ENCODE results near the gene AUH. TPM values are rescaled to one million over a fixed set of nuclear protein-coding genes. Genes with fewer than 3 reads are reported as not detected.

Gene AUH
- total RNA-seq, 1 donor from 2014 or later, result 50.4 TPM

- peaks cover 51% of the 10 kb centered on the region for H3K4me1 Mint-ChIP-seq (ENCODE audit: low read depth)
These were observed 181.3 kb downstream of the AUH start for GRCh38 chr9:91180240-91180929.

DNA sequence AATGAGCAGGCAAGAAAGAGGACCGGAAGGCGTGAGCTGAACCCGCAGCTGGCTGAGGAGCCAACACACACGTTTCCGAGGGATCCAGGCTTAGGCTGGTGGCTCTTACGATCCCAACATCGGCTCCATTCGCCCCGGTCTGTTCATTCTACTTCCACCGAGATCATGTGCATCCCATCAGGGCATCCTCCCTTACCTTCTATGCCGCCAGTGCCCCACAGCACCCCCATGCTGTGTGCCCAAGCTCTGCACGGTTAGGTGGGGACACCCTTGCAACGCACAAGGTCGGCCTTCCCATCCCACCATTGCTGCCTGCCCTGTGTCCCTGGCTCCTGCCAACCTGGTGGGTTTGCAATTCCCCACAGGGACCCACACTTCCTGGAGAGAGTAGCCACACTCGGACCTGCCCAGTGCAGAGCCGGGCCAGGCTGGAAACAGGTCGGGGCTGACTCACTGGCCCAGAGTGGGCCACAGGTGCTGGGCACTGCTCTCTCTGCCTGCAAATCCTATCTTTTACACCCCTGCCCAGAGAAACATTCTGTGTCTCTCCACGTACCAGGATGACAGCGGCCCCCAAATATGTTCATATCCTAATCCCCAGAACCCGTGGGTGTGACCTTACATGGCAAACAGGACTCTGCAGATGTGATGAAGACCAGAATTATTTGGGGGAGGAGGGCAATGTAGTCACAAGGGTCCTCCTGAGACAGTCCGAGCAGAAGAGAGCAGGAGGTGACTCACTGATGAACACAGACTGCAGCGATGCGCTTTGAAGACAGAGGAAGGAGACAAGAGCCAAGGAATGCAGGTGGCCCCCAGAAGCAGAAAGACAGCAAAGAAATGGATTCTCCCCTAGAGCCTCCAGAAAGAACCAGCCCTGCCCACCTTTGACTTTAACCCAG lies 182.2 kb downstream of the AUH start:
- H3K27me3 Mint-ChIP-seq (ENCODE audit: insufficient read depth), result no peaks in the 10 kb centered on the region
- H3K9me3 Mint-ChIP-seq, result peaks cover 4% of the 10 kb centered on the region
- peaks cover 59% of the 10 kb centered on the region for H3K4me1 Mint-ChIP-seq (ENCODE audit: low read depth)
- no peak overlapping the region for H3K4me3 Mint-ChIP-seq
- intact Hi-C loops (cut with micrococcal nuclease), result loop anchor here (5.0 kb wide), 1 partner anchor 262 kb away; no protein-coding TSS in a partner anchor
- H3K36me3 Mint-ChIP-seq (ENCODE audit: low read depth), result peaks cover 5% of the 10 kb centered on the region
- peak overlapping the region; percentile 96 for H3K27ac Mint-ChIP-seq
- DNase-seq (ENCODE audit: low spot score), result no peak

More at GRCh38 chr9:91180240-91180929, 181.3 kb downstream of the AUH start:
- Mint-ChIP-seq H3K4me3 (no peak overlapping the region), H3K9me3 (no peaks in the 10 kb centered on the region), H3K27ac (peak overlapping the region; percentile 70), H3K27me3 (ENCODE audit: insufficient read depth) (no peaks in the 10 kb centered on the region), H3K36me3 (ENCODE audit: low read depth) (peaks cover 4% of the 10 kb centered on the region)
- intact Hi-C loops (cut with micrococcal nuclease), result no loop called here
- DNase-seq (ENCODE audit: low spot score), result no peak

DNA sequence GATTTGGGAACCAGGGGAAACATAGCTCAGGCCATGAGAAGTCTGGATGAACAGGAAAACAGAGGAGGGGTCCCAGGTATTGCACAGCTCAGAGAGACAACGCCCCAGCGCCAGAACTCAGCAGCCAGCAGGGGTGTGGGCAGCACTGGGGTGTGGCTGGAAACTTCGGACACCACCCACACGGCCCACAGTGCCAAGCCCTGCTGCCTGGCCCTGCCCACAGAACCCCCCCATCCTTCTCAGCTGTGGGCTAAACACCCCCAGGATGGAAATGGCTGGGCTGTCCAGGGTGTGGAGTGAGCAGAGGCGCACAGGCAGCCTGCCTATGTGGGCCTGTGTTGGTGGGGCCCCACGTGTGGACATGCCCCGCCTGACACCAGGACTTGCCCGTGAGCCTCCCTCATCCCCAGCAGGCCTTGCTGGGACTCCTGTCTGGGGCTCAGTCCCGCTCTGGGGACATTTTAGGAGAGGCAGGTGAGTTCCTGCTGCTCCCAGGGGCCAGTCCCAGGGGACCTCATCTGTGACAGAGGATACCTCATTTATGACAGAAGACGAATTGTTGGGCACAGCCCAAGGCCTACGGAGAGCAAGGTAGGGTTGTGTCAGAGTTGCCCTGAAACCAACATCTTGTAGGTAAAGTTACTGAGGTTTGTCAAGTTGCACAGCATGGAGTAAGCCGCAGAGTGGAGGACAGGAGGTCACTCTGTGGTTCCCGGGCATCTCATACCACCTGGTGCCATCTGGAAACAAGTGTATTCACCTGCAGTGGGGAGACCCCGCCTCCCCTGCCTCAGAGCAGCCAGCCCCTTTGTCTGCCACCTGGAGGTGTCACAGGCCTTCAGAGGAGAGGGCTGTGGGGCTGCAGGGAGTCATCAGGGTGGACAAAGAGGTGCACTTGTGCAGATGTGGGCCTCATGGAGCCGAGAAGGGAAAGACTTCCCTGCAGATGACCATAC lies 183.2 kb downstream of the AUH start:
- intact Hi-C loops (cut with micrococcal nuclease), result loop anchor here (1.0 to 5.0 kb wide), 5 partner anchors 14 to 261 kb away; no protein-coding TSS in a partner anchor
- peaks cover 4% of the 10 kb centered on the region for H3K9me3 Mint-ChIP-seq
- DNase-seq (ENCODE audit: low spot score), result no peak
- peaks cover 66% of the 10 kb centered on the region for H3K4me1 Mint-ChIP-seq (ENCODE audit: low read depth)
- peaks cover 4% of the 10 kb centered on the region for H3K36me3 Mint-ChIP-seq (ENCODE audit: low read depth)
- H3K27ac Mint-ChIP-seq, result peak overlapping the region; percentile 96
- no peak overlapping the region for H3K4me3 Mint-ChIP-seq
- no peaks in the 10 kb centered on the region for H3K27me3 Mint-ChIP-seq (ENCODE audit: insufficient read depth)

- intact Hi-C loops (cut with micrococcal nuclease), result loop anchor here (1.0 to 5.0 kb wide), 6 partner anchors 13 to 260 kb away; no protein-coding TSS in a partner anchor
- Mint-ChIP-seq H3K36me3 (ENCODE audit: low read depth) (peaks cover 5% of the 10 kb centered on the region), H3K4me1 (ENCODE audit: low read depth) (peaks cover 71% of the 10 kb centered on the region), H3K27ac (peak overlapping the region; percentile 96), H3K9me3 (peaks cover 10% of the 10 kb centered on the region), H3K4me3 (peak overlapping the region; percentile 35), H3K27me3 (ENCODE audit: insufficient read depth) (no peaks in the 10 kb centered on the region)
- DNase-seq (ENCODE audit: low spot score), result no peak
These were observed 183.9 kb downstream of the AUH start for GRCh38 chr9:91177661-91178280.

- Mint-ChIP-seq H3K27me3 (ENCODE audit: insufficient read depth) (no peaks in the 10 kb centered on the region), H3K36me3 (ENCODE audit: low read depth) (peaks cover 11% of the 10 kb centered on the region), H3K4me3 (peak overlapping the region; percentile 35), H3K27ac (peak overlapping the region; percentile 96), H3K9me3 (peaks cover 16% of the 10 kb centered on the region), H3K4me1 (ENCODE audit: low read depth) (peaks cover 73% of the 10 kb centered on the region)
- intact Hi-C loops (cut with micrococcal nuclease), result loop anchor here (1.0 to 5.0 kb wide), 2 partner anchors 129 to 260 kb away; no protein-coding TSS in a partner anchor
- DNase-seq (ENCODE audit: low spot score), result no peak
These were observed 184.6 kb downstream of the AUH start for GRCh38 chr9:91177081-91177480.

GRCh38 chr9:91176426-91176825 lies 185.3 kb downstream of the AUH start:
- DNase-seq (ENCODE audit: low spot score), result no peak
- Mint-ChIP-seq H3K4me1 (ENCODE audit: low read depth) (peaks cover 73% of the 10 kb centered on the region), H3K36me3 (ENCODE audit: low read depth) (peaks cover 17% of the 10 kb centered on the region), H3K4me3 (no peak overlapping the region), H3K9me3 (peaks cover 23% of the 10 kb centered on the region), H3K27ac (peak overlapping the region; percentile 96), H3K27me3 (ENCODE audit: insufficient read depth) (no peaks in the 10 kb centered on the region)
- intact Hi-C loops (cut with micrococcal nuclease), result loop anchor here (5.0 kb wide), 1 partner anchor 259 kb away; no protein-coding TSS in a partner anchor

- intact Hi-C loops (cut with micrococcal nuclease), result loop anchor here (5.0 kb wide), 1 partner anchor 257 kb away; no protein-coding TSS in a partner anchor
- Mint-ChIP-seq H3K27me3 (ENCODE audit: insufficient read depth) (no peaks in the 10 kb centered on the region), H3K4me3 (peak overlapping the region; percentile 51), H3K9me3 (peaks cover 38% of the 10 kb centered on the region), H3K4me1 (ENCODE audit: low read depth) (peaks cover 70% of the 10 kb centered on the region), H3K27ac (peak overlapping the region; percentile 92), H3K36me3 (ENCODE audit: low read depth) (peaks cover 26% of the 10 kb centered on the region)
- DNase-seq (ENCODE audit: low spot score), result no peak
These were observed 186.9 kb downstream of the AUH start for GRCh38 chr9:91174772-91175171.

GRCh38 chr9:91172329-91172728 lies 189.4 kb downstream of the AUH start:
- Mint-ChIP-seq H3K4me3 (no peak overlapping the region), H3K27me3 (ENCODE audit: insufficient read depth) (no peaks in the 10 kb centered on the region), H3K36me3 (ENCODE audit: low read depth) (peaks cover 28% of the 10 kb centered on the region), H3K4me1 (ENCODE audit: low read depth) (peaks cover 56% of the 10 kb centered on the region), H3K27ac (no peak overlapping the region), H3K9me3 (peaks cover 47% of the 10 kb centered on the region)
- intact Hi-C loops (cut with micrococcal nuclease), result no loop called here
- DNase-seq (ENCODE audit: low spot score), result no peak

DNA sequence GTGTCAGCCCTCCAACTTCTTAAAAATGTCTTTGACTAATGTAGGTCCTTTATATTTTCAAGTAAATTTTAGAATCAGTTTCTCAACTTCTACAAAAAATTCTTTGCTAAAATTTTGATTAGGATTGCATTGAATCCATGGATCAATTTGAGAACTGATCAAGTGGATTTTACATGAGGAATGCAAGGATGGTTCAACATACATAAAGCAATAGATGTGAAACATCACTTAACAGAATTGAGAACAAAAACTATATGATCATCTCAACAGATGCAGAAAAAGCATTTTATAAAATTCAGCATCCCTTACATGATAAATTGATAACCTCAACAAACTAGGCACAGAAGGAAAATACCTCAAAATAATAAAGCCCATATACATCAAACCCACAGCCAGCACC lies 190.8 kb downstream of the AUH start:
- peaks cover 47% of the 10 kb centered on the region for H3K9me3 Mint-ChIP-seq
- H3K27ac Mint-ChIP-seq, result no peak overlapping the region
- no peak for DNase-seq (ENCODE audit: low spot score)
- peaks cover 28% of the 10 kb centered on the region for H3K36me3 Mint-ChIP-seq (ENCODE audit: low read depth)
- intact Hi-C loops (cut with micrococcal nuclease), result no loop called here
- H3K27me3 Mint-ChIP-seq (ENCODE audit: insufficient read depth), result no peaks in the 10 kb centered on the region
- no peak overlapping the region for H3K4me3 Mint-ChIP-seq
- H3K4me1 Mint-ChIP-seq (ENCODE audit: low read depth), result peaks cover 52% of the 10 kb centered on the region

DNA sequence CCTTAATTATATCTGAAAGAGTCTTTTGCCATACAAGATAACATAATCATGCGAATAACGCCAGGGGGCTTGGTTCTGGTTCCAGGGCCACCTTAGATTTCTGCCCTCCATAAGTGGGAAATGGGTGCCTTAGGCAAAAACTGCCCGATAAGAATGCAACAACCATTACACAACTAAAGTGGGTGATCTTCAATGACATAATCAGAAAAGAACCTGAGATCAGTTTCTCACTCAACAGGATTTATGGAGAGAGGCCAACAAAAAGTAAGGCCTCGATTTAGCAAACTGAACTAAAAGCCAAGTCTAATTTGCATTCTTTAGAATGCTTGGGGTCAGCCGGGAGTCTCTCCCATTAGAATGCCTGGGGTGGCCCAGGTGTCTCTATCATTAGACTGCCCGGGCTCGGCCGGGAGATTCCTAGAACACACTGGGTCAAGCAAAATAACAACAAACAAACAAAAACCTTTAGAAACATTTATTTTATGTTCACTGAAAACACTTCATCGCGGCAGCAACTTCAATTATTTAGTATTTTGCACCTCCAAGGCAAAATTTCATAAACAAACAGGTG lies 194.8 kb downstream of the AUH start:
- Mint-ChIP-seq H3K27ac (no peak overlapping the region), H3K4me1 (ENCODE audit: low read depth) (peaks cover 54% of the 10 kb centered on the region), H3K9me3 (peaks cover 28% of the 10 kb centered on the region), H3K36me3 (ENCODE audit: low read depth) (peaks cover 23% of the 10 kb centered on the region), H3K27me3 (ENCODE audit: insufficient read depth) (no peaks in the 10 kb centered on the region), H3K4me3 (no peak overlapping the region)
- intact Hi-C loops (cut with micrococcal nuclease), result no loop called here
- DNase-seq (ENCODE audit: low spot score), result no peak

DNA sequence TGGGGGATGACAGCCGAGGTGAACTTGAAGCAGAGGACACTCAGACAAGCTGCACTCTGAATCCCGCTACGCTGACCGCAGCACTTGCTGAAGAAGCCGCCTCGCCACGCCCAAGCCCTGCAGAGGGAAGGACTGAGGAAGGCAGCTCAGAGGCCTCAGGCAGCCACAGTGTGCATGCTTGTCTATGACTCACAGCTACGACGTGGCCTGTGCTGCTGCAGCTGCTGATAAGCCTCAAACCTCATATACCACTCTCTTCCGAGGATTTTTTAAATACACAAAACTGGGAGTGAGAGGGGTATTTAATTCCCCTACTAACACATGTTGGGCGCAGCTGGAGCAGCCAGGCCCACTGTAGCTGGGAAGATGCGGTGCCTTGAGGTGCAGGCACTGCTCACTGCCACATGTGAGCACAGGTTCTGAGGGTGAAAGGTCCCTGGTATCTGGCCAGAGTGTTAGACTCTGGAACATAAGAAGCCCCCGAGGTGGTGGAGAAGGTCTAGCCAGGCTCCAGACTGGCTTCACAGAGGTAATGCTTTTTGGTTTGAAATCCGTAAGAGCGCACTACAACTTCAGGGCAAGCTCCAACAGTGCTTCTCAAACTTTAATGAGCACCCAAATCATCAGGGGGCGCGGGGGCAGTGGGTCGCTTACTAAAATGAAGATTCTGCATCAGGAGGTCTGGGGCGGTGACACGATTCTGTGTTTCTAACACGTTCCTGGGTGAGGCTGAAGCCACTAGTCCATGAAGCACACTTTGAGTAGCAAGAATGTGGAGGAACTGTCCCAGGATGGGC lies 196.8 kb downstream of the AUH start:
- H3K9me3 Mint-ChIP-seq, result peaks cover 9% of the 10 kb centered on the region
- peaks cover 10% of the 10 kb centered on the region for H3K36me3 Mint-ChIP-seq (ENCODE audit: low read depth)

More for the DNA sequence above, 196.8 kb downstream of the AUH start:
- Mint-ChIP-seq H3K27ac (peak overlapping the region; percentile 98), H3K27me3 (ENCODE audit: insufficient read depth) (no peaks in the 10 kb centered on the region), H3K4me3 (peak overlapping the region; percentile 82), H3K4me1 (ENCODE audit: low read depth) (peaks cover 62% of the 10 kb centered on the region)
- intact Hi-C loops (cut with micrococcal nuclease), result loop anchor here (1.0 to 5.0 kb wide), 6 partner anchors 13 to 248 kb away; no protein-coding TSS in a partner anchor
- DNase-seq (ENCODE audit: low spot score), result peak; percentile 74
